Activated CD4-positive, CD25-positive, alpha-beta regulatory T cell treated with anti-CD3 and anti-CD28 coated beads, Interleukin-2, amount 50 U/mL, for 72 hours (primary cell): Measurements from ENCODE around the gene RAB7A.
A peak's percentile ranks its signal among the peaks of the same experiment; 100 is the strongest.

Experiments used
- DNase-seq: peaks from one replicate; pipeline ENCODE4 v3.0.0; 2021

Gene RAB7A

DNA sequence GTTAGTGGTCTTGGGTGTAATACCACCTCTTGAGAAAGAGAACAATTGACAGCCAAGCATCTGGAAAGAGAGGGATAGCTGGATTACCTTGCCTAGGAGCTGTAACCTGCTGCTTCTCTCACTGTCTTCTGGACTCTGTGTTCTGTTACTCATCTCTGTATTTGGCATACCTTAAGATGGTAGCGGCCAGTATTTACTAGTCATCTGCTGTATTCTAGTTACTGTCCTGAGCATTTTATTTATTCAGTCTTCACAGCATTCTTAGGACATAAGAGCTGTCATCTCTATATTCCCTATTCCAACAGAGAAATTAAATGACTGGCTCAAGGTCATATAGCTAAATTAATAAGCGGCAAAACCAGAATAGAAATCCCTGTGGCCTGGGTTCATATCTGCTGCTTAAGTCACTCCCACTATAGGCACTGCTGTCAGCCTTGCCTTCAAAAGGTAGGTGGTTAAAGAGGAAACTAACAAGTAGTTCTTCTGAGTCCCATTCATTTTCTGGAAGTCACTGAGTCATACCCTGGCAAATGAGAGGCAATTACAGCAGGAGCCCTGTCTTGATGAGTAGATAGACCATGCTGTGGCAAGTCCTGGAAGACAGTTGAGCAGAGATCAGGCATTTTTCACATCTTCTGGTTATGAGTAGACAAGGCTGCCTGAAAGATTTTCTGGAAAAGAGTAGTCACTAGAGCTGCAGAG, 68.2 kb downstream of the RAB7A start:
- DNase-seq, result no peak

DNA sequence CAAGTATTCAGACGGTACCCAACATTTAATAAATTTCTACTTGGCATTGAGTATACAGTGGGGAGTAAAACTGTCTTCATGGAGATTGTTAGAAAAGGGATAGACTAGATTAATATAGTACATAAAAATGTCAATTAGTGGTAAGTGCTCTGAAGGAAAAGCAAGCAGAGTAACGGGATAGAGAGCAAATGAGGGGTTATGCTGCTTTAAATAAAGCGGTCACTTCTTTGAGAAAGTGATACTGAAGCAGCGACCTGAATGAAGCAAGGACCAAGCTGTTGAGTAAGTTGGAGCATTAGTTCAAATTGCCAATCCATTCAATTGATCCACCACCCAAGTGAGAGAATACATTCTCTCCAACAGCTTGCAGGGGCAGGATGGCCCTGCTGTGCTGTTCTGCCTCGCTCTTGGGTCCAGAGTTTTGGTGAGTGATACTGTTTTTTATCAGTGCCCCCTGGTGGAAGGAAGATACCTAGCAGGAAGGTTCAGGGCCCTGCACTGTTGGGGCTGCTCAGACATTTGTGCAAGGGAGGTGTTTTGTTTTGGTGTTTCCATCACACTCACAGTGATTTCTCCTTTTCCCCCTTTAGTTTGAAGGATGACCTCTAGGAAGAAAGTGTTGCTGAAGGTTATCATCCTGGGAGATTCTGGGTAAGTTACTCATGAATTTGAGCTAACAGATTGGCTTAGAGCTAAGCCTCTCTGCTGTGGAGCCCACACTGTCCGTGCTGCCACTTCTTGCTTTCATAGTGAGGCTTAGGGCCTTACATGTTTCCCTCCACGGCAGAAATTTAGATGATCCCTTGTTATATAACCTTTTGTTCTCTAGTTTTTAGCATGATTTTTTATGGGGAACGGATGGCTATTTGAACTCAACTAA, 69.0 kb downstream of the RAB7A start:
- peak; percentile 45 for DNase-seq

DNA sequence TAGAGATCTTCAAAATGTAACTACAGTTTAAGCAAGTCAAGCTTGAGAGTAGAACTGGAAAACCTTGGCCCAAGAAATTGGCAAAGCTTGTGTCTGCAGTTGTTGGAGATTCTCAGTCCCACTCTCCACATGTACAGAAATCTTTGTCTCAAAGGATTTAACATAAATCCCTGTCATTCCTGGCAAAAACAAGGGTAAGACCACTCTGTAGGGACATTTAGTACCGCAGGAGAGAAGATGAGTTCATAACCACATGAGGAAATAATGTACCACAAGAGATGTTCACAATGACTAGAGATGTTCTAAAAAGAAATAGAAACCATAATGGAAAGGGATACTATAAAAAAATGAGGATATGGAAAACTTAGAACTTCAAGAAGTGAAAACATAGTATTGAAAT, 73.7 kb downstream of the RAB7A start:
- DNase-seq, result no peak

DNA sequence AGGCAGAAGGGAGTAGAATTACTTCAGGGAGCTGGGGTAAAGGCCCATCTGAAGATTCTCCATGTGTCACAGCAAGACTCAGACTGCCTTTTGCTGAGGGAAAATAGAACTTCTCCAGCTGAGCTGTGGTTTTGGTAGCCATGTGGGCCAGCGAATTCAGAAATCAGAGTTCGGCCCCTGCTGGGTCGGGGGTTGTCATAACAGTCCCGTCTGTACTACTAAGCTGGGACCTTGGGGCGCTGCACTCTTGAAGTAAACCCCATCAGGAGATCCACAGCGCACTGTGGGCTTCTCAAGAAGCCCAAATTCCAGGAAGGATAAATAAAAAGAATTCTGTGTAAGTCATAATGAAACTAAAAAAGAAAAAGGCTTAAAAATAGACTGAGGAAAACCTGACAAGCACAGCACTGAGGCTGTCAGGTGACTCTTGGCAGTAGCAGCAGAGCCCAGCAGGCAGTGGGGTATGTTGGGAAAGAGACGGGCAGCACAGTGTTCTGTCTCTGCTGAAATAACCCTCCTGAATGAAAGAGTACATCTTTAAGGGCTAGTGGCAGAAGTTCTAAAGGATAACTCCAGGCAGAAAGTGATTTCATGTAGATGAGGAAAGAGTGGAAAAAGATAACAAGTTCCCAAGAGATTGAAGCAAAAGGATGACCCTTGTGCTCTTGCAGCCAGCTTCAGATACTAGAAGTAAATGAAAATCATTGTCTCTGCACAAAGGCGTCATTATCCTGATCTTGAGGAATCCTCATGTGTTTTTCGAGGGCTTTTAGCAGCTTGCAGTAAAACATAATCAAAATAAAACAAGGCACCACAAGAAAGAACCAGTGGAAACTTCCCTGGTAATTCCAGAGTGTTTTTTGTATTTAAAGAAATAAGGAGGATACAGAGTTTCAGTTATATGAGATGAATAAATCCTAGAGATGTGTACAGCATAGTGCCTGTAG, 74.5 kb downstream of the RAB7A start:
- no peak for DNase-seq

DNA sequence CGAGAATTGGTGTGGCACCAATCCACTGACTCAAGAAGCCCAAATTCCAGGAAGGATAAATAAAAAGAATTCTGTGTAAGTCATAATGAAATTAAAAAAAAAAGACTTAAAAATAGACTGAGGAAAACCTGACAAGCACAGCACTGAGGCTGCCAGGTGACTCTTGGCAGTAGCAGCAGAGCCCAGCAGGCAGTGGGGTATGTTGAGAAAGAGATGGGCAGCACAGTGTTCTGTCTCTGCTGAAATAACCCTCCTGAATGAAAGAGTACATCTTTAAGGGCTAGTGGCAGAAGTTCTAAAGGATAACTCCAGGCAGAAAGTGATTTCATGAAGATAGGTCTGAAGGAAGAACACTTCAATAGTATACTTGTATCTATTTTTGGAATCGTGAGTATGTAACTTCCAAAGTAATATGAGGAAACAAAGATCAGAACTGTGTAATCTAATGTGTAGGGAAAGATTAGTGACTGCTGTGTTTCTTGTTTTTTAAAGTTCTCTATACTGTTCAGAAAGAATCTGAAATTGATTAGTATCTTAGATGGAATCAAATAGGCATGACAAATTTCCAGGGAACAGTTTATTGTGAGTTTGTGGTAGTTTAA, 75.9 kb downstream of the RAB7A start:
- DNase-seq, result no peak

DNA sequence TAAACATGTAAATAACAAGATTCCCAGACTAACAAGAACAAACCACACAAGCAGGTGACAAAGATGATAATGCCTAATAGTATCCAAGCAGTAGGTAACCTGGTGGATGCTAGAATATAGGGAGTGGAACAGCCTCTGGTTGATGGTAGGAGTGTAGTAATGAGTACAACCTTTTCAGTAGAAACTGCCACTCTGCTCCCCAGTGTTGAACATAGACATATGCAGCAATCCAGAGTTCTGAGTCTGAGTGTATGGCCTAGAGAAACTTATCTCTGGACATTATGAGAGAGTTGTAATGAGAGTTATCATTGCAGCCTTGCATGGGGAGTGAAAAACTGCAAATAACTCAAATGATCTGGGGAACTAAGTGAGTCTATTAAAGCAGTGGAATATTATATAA, 77.3 kb downstream of the RAB7A start:
- DNase-seq, result no peak

DNA sequence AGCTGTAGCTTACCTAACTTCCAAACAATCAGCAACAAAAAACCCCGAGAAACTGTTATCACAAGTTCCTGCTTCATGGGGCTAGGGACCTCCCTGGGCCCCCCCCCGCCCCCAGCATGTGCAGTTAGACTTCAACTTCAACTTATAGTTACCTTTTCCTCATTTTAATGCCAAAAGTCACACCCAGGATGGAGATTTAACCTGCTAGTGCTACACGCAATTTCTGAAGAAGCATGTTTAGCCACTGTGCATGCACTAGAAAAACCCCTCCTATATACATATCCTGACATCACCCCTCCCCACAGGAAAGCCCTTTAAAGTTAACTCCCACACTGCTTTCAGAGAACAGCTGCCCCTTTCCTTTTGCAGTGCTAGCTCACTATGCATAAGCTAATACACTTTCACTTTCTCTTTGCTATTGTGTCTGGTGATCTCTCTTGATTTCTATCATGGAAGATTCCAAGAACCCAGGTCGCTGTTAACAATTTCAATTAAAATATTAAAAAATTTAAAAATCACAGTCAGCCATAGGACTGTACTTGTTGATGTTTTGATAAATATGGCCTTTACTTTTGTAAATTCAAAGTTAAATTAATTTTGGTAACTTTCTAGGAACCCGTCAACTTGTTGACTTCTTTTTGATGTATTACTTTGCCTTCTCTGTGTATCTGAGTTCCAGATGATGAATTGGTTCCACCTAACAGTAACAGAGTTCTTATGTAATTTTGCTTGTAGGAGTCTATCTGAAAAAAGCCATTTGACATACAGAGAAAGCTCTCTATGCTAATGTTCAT, 78.2 kb downstream of the RAB7A start:
- DNase-seq, result no peak

DNA sequence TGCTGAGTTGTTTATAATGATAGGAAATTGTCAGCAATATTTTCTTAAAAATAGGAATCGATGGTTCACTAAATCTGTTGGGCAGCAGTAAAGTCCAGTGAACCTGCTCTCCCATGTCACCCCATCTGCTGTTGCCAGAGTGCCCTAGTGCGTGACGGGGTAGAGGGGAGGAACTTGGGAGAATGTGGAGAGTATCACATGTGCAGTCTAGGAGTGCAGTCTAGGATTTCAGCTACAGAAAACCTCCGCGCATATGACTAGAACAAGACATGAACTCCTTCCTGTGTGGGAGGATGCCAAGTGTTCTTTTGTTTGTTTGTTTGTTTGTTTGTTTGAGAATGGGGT, 78.8 kb downstream of the RAB7A start:
- DNase-seq, result no peak

DNA sequence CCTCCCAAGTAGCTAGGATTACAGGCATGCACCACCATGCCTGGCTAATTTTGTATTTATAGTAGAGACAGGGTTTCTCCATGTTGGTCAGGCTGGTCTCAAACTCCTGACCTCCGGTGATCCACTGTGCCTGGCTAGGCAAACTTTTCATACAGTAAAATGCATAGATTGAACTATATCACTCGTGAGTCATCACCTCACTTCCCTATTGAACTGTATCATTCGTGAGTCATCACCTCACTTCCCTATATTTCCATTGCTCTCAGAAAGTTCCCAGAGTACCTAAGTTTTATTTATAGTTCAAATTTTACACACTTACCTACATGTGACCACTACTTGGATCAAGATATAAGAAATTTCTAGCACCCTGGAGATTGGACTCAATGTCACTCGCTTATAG, 79.8 kb downstream of the RAB7A start:
- DNase-seq, result no peak

DNA sequence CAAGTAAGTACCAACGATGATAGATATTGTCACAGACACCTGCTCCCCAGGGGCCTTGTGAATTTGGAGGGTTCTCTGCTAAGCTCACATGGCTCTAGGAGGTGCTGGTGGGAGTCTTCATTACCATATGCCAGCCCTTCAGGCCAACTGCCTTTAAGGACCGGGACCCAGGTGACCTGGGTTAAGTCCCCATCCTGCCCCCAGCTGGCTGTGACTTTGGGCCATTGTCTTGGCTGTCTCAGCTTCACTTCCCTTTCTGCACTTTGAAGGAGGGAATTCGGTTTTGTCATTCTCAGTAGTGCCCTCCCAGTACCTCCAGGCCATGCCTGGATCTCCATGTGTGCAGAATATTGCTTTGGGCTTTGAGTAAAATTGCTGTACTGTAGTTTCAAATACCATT, 80.6 kb downstream of the RAB7A start:
- no peak for DNase-seq

DNA sequence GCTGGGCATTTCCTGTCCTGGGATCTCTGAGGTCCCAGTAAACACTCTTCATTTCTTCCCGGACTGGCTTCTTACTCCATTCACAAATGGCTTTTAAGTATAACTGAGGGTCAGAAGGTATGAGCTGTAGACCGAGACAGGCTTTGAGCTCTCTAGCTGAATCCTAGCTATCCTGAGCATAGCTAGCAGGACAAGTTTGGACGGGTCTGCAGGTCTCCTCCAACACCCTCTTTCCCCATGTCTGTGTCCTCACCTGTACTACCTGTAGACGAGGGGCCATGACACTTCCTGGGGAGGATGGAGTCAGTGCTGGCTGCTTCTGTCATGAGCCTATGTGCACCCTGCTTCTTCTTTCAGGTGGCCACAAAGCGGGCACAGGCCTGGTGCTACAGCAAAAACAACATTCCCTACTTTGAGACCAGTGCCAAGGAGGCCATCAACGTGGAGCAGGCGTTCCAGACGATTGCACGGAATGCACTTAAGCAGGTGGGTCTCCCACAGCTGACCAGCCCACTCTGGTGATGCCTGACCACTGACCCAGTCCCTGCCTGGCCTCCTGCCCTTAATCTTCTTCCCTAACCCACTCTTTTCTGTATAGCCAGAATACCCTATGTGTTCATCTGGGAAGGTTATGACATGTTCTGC, 81.3 kb downstream of the RAB7A start:
- no peak for DNase-seq

DNA sequence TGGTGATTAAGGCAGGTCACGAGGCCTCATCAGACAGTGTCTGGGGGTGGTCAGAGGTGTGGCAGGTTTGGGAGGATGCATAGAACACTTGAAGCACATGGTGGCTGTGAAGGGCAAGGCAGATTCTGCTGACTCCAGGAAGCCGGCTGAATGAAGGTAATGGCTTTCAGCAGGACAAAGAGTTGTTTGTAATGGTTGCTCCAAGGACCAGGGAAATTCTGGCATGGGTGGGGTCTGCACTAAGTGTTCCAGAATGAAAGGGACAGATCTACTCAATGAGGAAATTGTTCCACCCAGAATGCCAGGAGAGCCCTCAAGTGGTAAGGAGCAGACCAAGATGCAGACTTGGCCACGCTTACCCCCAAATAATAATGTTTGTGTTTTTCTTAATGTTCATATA, 82.7 kb downstream of the RAB7A start:
- no peak for DNase-seq

DNA sequence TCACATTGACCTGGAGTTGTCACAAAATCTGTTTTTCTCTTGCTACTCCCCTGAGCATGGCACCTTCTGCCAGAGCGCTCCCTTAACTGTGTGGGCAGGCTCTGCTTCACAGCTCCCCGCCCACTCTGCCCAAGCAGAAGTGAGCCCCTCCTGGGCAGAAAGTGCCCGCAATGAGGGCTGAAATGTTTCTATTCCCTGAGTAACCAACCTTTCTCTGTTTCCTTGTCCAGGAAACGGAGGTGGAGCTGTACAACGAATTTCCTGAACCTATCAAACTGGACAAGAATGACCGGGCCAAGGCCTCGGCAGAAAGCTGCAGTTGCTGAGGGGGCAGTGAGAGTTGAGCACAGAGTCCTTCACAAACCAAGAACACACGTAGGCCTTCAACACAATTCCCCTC, 87.1 kb downstream of the RAB7A start:
- no peak for DNase-seq

DNA sequence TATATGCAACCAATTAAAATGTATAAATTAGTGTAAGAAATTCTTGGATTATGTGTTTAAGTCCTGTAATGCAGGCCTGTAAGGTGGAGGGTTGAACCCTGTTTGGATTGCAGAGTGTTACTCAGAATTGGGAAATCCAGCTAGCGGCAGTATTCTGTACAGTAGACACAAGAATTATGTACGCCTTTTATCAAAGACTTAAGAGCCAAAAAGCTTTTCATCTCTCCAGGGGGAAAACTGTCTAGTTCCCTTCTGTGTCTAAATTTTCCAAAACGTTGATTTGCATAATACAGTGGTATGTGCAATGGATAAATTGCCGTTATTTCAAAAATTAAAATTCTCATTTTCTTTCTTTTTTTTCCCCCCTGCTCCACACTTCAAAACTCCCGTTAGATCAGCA, 88.1 kb downstream of the RAB7A start:
- DNase-seq, result no peak

DNA sequence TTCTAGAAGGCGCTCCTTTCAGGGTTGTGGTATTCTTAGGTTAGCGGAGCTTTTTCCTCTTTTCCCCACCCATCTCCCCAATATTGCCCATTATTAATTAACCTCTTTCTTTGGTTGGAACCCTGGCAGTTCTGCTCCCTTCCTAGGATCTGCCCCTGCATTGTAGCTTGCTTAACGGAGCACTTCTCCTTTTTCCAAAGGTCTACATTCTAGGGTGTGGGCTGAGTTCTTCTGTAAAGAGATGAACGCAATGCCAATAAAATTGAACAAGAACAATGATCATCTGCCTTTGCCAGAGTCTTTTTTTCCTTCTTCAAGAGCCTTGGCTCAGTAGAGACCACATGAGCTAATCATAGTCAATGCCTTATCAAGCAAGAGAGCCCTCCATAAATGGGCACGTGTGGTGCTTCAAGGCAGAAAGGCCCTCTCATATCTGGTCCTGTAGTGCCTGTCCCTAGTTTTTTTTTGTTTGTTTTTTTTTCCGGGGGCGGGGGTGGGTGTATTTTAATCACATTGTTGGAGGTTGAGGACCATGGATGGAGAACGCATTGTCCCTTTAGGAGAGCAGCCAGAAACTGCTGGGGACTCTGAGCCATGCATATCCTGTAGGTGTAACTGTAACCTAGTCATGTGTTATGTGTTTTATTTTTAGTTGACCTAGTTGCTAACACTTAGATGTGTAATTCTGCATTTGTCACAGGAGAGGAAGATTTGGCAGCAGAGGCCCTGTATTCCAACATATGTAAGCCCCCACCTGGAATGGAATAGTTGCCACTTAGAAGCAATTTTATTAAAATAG, 88.7 kb downstream of the RAB7A start:
- no peak for DNase-seq

DNA sequence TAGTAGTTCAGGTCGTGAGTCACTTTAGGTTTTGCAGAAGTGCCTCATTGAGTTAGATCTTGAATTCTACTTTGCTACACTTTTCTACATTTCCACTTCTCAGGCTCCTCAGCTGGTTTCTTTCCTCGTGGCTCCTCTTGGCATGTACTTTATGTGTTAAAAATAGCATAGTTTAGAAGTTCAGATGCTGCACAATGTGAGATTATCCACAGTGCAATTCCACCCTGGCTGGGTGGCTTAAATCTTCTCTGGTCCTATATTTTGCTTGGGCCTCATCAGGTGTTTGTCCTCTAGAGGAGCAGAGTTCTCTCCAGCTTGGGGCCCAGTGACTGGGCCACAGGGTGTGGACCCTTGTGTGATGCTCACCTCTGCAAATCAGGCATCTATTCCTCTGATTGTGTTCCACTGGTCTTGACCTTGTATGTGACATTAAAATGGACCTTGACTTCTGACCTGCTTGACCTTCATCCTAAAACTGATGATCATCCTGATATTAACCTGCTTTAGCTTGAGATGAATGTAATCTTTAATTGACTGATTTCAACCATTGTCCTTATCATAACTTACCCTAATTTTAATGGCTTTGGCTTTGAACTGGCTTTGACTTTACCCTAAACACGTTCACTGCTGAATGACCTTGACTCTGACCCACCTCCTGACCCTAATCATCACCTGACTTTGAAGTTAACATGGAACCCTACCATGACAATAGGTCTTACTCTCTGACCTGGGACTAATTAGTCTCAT, 89.5 kb downstream of the RAB7A start:
- DNase-seq, result no peak

DNA sequence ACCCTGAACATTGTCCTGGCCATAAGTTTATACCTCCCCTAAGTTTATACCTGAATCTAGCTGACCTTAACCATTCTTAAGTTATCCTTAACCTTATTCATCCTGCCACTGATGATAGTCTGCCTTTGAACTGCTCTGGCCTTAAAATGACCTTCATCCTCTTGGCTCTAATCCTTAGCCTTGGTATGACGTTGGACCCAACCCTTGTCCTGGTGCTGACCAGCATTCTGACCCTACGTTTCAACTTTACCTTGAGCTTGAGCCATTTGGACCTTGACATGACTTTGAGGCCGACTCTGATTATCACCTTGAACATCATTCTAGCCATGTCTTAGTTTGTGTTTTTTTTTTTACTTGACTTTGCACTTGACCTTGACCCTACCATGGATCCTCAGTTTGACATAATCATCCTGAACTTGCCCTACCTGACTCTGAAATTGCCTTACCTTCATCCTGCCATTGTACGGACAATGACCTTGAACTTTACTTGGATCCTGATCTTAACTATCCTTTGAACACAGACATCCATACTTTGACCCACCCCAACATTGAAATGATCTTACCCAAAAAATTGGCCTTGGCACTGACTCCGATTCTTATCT, 92.3 kb downstream of the RAB7A start:
- DNase-seq, result no peak

DNA sequence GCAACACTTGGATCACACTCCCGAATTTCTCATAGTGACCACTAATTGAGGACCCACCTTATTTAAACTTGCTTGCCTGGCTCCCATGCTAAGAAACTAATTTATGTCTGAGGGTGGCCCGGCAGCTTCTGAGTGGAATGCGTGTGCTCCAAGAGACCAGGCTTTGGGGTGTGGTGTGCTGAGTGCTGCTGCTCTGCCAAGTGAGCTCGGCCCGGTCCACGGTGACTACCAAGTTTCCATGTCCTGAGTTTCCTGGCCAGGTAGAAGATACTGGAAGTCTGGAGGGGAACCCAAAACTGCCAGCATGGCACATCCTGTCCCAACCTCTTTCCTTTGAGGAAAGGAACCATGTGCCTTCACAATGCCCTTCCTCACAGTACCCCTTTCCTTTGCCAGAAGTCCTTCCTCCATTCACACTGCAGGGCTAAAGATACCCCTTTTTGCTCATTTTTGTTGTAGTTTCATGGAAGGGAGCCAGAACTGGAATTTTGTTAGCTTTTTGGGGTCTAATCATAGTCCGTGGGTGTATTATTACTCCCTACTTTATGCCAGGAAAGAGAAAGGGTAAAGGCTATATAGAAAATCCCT, 94.4 kb downstream of the RAB7A start:
- no peak for DNase-seq

DNA sequence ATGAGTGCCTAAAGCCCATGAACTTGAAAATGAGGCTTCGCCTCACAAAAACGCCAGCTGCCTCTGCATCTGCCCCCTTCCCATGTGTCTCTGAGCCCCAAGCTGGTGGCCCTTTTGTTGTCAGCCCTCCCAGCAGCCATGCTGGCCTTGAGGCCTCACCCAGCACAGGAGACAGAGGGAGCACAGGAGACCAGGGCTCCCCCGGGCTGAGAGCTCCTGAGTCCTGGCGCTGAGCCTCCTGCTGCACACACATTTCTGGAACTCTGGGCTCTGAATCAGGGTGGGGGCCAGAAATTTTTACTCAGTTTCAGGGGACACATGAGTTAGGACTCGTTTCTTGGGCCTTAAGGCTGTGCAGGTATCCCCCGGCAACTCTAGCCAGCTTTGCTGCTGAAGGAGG, 97.0 kb downstream of the RAB7A start:
- no peak for DNase-seq
